Adrenal gland (tissue), 12 donors: ENCODE data around the gene C4A. TPM values are rescaled to one million over a fixed set of nuclear protein-coding genes. Genes with fewer than 3 reads are reported as not detected.
"Not testable (repeated sequence)": the region's sequence is repeated elsewhere in the genome, so short reads cannot be mapped to it uniquely, and the experiment has no call there.

Experiments used
- DNase-seq, 7 donors: peaks; one replicate each; pipeline ENCODE4 v3.0.0-alpha.2; 2019 to 2020
- H3K27ac ChIP-seq, 5 donors: fragments of 200-600 bp; sonication (generic) in 4 of 5; 1 replicate in 3 of 5; 2 replicates in 2 of 5; pipeline versions ENCODE4 v1.5.1 to v1.8.0; 2016 to 2020; ENCODE audit warnings: mild to moderate bottlenecking in 1 of 5
- H3K27me3 ChIP-seq: fragments of 200-600 bp; 2 replicates; pipeline ENCODE4 v1.8.0; 2021
- H3K36me3 ChIP-seq, 2 donors: fragments of 200-600 bp; replicated peaks in 1 of 2; 1 replicate in 1 of 2; 2 replicates in 1 of 2; pipeline versions ENCODE4 v1.5.1 to v1.8.0; 2018 to 2022
- H3K4me1 ChIP-seq, 2 donors: fragments of 200-600 bp; replicated peaks in 1 of 2; 1 replicate in 1 of 2; 2 replicates in 1 of 2; pipeline versions ENCODE4 v1.5.1 to v1.8.0; 2018 to 2021
- H3K4me3 ChIP-seq, 4 donors: fragments of 200-600 bp; sonication (generic) in 3 of 4; one replicate each; pipeline ENCODE4 v1.5.1; 2016 to 2018
- H3K9me3 ChIP-seq, 3 donors: fragments of 200-600 bp; sonication (generic) in 1 of 3; replicated peaks in 1 of 3; 1 replicate in 2 of 3; 2 replicates in 1 of 3; pipeline versions ENCODE4 v1.5.1 to v1.8.0; 2016 to 2021
- POLR2A ChIP-seq, 2 donors: fragments of 450-650 bp; IDR thresholded peaks; one replicate each; pipeline ENCODE4 v1.6.1; 2017; ENCODE audit warnings: antibody characterized with exemption in 2 of 2, mild to moderate bottlenecking in 2 of 2, moderate library complexity in 1 of 2
- WGBS, 4 donors: extraction: QIAGEN DNeasy Blood & Tissue Kit in 2 of 4; methylation state at CpG; one replicate each; pipeline versions ENCODE4 v1.1.5 to v1.1.7; 2013 to 2017; 5-methylcytosine and 5-hydroxymethylcytosine counted together
- intact Hi-C, 2 donors: fragments of 100-400 bp; cut with DNase I; formaldehyde crosslinking; loops; one replicate each; pipeline versions ENCODE4 v1.14.1 to v1.15.0; 2022 to 2023
- polyA plus RNA-seq, 3 donors: library from polyadenylated mRNA; stranded (reverse); fragments of 200-250 nt in 2 of 3; fragments of 350-450 nt in 1 of 3; fragmentation: Illumina TruSeq in 1 of 3; extraction: RNeasy Lipid Tissue Mini Kit (QIAGEN cat#74804) in 1 of 3; gene quantifications; one replicate each; pipeline ENCODE4 v1.2.3, GENCODE V29; 2013 to 2014
- total RNA-seq, 9 donors: library from RNA; depleted of rRNA in 4 of 9; stranded (reverse); fragments of >200 nt in 4 of 9; fragments of 120-200 nt in 1 of 9; fragmentation: NEBNext Ultra II Directional in 1 of 9; extraction: Animal tissue kit (Norgen Biotek cat#: 25700) in 1 of 9; gene quantifications; one replicate each; pipeline versions ENCODE4 v1.1.0 to v1.2.4, GENCODE V29; 2013 to 2023
- TF ChIP-seq, protein P1 (sequence below), 6 experiments: fragments of 450-650 bp in 4 of 6; fragments of 200-600 bp in 2 of 6; sonication (generic) in 1 of 6; IDR thresholded peaks; 1 replicate in 5 of 6; 2 replicates in 1 of 6; pipeline versions ENCODE4 v1.5.1 to v1.8.0; 2016 to 2021; ENCODE audit warnings: antibody characterized with exemption in 6 of 6, mild to moderate bottlenecking in 2 of 6, moderate library complexity in 1 of 6
- donor health status: healthy with polysubstance abuse.
- donor health status: Bipolar disorder and iron deficiency.
- donor health status: DM: yes; HTN: yes; CAD: no.
- donor health status: DM: no; HTN: no; CAD: no.
- donor health status: DM: no; HTN: no; CAD: no.
- donor health status: DM: yes; HTN: yes; CAD: no.

The C4A gene
- total and polyA plus RNA-seq, 12 donors, result 212 to 2,285 (median 1,142) TPM

DNA sequence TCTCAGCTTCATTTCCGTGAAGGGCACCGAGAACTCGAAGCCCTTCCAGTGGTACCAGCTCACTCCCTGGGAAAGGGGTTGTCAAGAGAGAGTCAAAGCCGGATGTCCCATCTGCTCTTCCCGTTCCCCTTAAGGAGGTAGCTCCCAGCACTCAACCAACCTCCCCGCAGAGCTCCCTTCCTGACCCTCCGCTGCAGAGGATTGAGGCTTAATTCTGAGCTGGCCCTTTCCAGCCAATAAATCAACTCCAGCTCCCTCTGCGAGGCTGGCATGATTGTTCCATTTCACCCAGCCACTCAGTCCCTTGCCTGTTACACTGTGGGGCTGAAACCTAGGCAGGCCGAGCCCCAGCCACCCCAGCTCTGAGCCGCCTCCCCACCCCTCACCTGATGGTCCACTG is 59.5 kb downstream of the C4A start:
- intact Hi-C loops, H3K36me3 ChIP-seq, H3K9me3 ChIP-seq, H3K27me3 ChIP-seq, H3K4me1 ChIP-seq: not testable (repeated sequence)
- TF ChIP-seq, protein P1, sequence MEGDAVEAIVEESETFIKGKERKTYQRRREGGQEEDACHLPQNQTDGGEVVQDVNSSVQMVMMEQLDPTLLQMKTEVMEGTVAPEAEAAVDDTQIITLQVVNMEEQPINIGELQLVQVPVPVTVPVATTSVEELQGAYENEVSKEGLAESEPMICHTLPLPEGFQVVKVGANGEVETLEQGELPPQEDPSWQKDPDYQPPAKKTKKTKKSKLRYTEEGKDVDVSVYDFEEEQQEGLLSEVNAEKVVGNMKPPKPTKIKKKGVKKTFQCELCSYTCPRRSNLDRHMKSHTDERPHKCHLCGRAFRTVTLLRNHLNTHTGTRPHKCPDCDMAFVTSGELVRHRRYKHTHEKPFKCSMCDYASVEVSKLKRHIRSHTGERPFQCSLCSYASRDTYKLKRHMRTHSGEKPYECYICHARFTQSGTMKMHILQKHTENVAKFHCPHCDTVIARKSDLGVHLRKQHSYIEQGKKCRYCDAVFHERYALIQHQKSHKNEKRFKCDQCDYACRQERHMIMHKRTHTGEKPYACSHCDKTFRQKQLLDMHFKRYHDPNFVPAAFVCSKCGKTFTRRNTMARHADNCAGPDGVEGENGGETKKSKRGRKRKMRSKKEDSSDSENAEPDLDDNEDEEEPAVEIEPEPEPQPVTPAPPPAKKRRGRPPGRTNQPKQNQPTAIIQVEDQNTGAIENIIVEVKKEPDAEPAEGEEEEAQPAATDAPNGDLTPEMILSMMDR (IDR thresholded peaks at IDR 0.05), result peak in 1 of 6 experiments; percentile 11
- peak; percentile 45 to 54 for TF ChIP-seq POLR2A (IDR thresholded peaks at IDR 0.05)
- DNase-seq, result peak; percentile 31 to 70 (median 48)
- Histone ChIP-seq H3K27ac (peak overlapping the region in 3 of 5 donors; percentile 47 to 91 (median 63)), H3K4me3 (peak overlapping the region in 1 of 4 donors; percentile 51)
- 24 to 69% (median 41%) methylated on average over 4 to 6 of the region's 10 CpGs for WGBS, 4 donors

DNA sequence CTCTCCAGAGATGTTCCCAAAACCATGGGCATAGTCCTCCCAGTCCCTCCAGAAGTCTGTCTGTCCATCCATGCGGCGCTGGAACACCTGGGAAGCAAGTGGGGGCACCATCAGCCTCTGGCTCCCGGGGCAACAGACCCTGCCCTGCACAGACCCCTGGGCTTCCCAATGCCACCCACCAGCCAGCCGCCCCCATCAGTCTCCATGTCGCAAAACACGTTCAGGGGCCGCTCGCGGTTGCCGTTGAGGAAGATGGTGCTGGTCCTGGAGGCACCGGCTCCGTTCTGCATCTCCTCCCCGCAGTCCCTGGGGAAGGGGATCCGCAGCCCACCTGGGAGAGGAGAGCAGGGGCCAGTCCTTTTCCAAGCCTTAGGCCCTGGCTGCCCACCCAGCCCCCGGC is 60.4 kb downstream of the C4A start:
- intact Hi-C loops, H3K27me3 ChIP-seq, H3K9me3 ChIP-seq, H3K36me3 ChIP-seq: not testable (repeated sequence)
- 39 to 61% (median 58%) methylated on average over 9 to 13 of the region's 15 CpGs; no CpG with 5 or more reads in 1 of the 4 donors for WGBS, 4 donors
- peaks cover 13 to 15% of the 10 kb centered on the region in 2 donors for H3K4me1 ChIP-seq
- peak overlapping the region in 1 of 4 donors; percentile 5 for H3K4me3 ChIP-seq
- TF ChIP-seq POLR2A (IDR thresholded peaks at IDR 0.05), result peak in 1 of 2 donors; percentile 15
- H3K27ac ChIP-seq, result peak overlapping the region in 2 of 5 donors; percentile 62 to 67
- peak in 6 of 7 donors; percentile 41 to 73 (median 64) for DNase-seq

DNA sequence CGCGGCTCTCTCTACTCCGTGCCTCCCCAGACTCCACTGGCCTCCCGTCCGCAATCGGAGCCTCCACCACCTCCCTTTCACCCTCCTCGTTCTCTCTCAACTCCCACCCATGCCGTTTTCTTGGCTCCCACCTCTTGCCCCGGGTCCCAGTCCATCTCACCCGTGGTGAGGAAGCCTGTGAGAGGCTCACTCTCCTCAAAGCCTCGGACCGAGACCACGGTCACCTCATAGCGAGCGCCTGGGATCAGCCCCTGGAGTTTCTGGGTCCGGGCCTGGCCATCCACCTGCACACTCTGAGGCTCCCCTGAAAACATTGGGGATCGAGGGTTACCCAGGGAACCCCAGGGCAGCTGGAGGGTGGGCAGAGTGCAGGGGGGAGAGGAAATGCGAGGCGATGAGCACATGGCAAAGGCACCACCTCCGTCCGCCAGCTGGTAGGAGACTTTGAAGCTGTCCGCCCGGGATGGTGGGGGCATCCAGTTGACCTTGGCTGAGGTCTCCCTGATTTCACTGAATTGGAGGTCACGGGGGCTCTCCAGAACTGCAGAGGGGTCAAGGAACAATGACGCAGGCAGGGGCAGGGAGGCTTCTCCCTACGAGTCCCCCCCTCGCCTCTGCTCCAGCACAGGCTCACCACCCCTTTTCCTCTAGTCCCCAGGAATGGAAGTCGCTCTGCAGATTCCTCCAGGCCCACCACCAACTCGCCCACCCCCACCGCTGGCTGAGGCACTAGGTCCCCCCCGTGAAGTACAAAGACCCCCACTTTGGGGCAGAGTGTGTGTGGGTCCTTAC is 61.9 kb downstream of the C4A start:
- WGBS, 4 donors, result 37 to 79% (median 41%) methylated on average over 10 to 18 of the region's 31 CpGs
- H3K4me3 ChIP-seq, H3K27me3 ChIP-seq, intact Hi-C loops, H3K36me3 ChIP-seq, H3K9me3 ChIP-seq: not testable (repeated sequence)
- peak overlapping the region in 3 of 5 donors; percentile 26 to 78 (median 48) for H3K27ac ChIP-seq
- peak; percentile 32 to 43 for TF ChIP-seq POLR2A (IDR thresholded peaks at IDR 0.05)
- DNase-seq, result peak; percentile 59 to 82 (median 78)
- peaks cover 24 to 28% of the 10 kb centered on the region in 2 donors for H3K4me1 ChIP-seq

DNA sequence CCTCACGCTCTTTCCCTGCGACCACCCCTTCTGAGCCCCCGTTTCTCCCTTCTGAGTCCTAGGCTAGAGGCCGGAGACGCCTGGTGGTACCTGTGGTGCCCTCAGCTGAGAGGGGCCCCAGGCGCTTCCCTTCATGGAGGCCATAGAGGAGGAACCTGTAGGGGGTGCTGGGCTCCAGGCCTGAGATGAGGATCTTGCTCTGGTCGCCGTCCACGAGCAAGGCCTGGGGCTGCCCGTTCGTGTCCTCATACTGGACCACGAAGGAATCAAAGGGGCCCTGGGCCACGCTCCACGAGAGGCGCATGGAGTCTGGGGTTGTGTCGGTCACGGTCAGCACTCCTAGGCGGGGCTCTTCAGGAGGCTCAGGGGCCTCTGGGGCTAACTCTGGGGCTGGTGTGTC is 63.1 kb downstream of the C4A start:
- intact Hi-C loops, H3K27me3 ChIP-seq, H3K36me3 ChIP-seq, H3K9me3 ChIP-seq: not testable (repeated sequence)
- DNase-seq, result peak; percentile 60 to 73 (median 71)
- H3K27ac ChIP-seq, result peak overlapping the region; percentile 37 to 90 (median 77)
- H3K4me1 ChIP-seq, result peaks cover 24 to 31% of the 10 kb centered on the region in 2 donors
- H3K4me3 ChIP-seq, result peak overlapping the region in 1 of 4 donors; percentile 44
- WGBS, 4 donors, result 34 to 60% (median 47%) methylated on average over 2 to 12 of the region's 18 CpGs

DNA sequence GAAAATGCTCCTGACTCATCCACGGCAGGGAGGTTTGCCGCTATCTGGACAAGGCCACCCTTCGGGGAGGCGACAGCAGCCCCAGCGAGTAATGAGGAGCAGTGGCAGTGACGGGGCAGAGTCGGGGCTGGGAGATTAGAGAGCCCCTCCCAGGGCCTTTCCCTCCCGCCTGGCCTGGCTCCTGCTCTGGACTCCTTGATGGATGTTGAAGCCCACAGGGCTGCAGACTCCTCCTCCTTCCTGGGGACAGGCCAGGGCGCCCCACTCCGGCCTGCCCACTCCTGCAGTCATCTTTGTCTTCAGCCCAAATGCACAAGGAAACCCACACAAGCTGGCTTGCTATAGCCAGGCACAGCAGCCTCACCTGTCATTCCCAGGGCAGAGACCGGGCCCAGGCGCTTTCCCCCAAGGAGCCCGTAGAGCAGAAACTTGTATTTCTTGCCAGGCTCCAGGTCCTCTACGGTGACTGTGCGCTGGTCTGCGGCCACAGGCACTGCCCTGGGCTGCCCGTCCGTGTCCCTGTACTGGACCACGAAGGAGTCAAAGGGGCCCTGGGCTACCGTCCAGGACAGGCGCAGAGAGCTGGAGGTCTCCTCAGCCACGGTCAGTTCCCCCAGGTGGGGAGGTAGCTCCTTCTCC is 64.1 kb downstream of the C4A start:
- no peaks in the 10 kb centered on the region for H3K27me3 ChIP-seq
- H3K4me1 ChIP-seq, result peaks cover 24 to 31% of the 10 kb centered on the region in 2 donors
- H3K27ac ChIP-seq, result peak overlapping the region; percentile 65 to 96 (median 93)
- intact Hi-C loops, result no loop called here
- no peaks in the 10 kb centered on the region for H3K9me3 ChIP-seq
- no peaks in the 10 kb centered on the region for H3K36me3 ChIP-seq
- WGBS, 4 donors, result 42 to 61% (median 51%) methylated on average over 4 to 22 of the region's 22 CpGs
- peak; percentile 77 to 94 (median 93) for DNase-seq
- TF ChIP-seq, protein P1 (IDR thresholded peaks at IDR 0.05), result no peak
- peak in 1 of 2 donors; percentile 56 for TF ChIP-seq POLR2A (IDR thresholded peaks at IDR 0.05)
- no peak overlapping the region for H3K4me3 ChIP-seq
